CMK (cell line): ENCODE results near the gene CUL3.

ENCODE experiments used
- DNase-seq: peaks from one replicate; pipeline ENCODE4 v3.0.0-alpha.2; 2010; ENCODE audit warnings: low read depth

Gene CUL3

GRCh38 chr2:224580248-224580647 is 4.9 kb downstream of the CUL3 start:
- DNase-seq = no peak

DNA sequence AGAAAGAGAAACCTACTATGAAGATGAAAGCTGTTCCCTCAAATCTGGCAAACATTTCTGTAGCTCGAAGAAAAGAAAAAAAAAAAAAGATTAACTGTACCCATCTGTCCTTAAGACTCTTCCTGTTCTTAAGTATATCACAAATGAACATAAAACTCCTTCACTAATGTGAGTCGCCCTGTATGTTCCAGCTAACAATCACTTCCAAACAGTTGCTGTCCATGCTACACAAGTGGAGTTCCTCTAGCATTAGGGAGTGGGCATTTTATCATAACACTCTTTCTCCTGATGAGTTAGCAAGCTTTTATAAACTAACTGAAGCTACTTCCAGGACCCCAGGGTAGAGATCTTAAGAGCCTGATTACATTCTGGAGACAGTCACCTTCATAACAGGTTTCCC is 5.8 kb downstream of the CUL3 start:
- DNase-seq = no peak

- DNase-seq = no peak
Observed at GRCh38 chr2:224577541-224577940, 7.6 kb downstream of the CUL3 start.

GRCh38 chr2:224576088-224576715 is 9.0 kb downstream of the CUL3 start:
- no peak for DNase-seq

DNA sequence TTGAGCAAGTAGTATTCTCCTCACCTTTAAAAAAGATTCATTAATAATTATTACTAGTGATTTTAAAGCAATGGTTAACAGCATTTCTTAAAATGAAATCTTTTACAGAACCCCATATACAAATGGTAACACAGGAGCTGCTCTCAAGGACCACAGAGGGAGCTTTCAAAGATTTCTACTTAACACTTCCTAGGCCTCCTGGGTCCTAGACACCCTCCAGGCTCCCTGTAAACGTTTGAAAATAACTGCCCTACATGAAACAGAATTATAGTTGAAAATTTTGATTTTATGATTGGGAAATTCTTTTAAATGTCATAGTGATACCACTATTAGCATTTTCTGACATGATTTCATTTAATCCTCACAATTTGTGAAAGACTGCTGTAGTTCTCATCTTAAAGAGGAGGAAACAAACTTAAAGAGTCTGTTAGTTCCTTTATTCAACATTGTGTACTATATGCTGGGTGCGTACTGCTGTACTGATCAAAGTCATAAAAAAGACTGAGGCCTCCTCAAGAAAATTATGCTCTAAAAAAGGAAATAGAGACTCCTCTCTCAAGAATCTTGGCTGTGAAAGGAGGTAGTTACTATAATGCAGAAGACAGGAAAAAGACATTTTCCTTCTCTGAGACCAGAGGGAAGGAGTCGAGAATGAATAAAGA is 10.6 kb downstream of the CUL3 start:
- no peak for DNase-seq

DNA sequence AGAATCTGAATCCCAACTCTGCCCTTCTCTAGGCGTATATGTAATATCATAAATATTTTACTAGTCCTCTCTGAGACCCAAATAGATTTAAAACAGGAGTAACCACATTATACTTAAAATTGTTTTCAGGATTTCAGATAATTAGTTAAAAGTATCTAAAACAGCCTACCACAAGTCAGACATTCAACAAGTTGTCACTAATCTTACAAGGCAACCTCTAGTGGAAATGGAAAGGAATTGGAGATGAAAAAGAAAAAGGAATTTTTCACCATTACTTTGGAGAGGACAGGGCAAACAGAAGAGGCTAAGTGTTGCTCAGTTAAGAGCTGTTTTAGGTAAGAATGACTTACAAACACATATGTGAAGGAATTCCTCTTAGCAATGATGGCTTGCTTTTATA is 11.4 kb downstream of the CUL3 start:
- DNase-seq = no peak

- DNase-seq = no peak
Observed at GRCh38 chr2:224572338-224572737, 12.8 kb downstream of the CUL3 start.

DNA sequence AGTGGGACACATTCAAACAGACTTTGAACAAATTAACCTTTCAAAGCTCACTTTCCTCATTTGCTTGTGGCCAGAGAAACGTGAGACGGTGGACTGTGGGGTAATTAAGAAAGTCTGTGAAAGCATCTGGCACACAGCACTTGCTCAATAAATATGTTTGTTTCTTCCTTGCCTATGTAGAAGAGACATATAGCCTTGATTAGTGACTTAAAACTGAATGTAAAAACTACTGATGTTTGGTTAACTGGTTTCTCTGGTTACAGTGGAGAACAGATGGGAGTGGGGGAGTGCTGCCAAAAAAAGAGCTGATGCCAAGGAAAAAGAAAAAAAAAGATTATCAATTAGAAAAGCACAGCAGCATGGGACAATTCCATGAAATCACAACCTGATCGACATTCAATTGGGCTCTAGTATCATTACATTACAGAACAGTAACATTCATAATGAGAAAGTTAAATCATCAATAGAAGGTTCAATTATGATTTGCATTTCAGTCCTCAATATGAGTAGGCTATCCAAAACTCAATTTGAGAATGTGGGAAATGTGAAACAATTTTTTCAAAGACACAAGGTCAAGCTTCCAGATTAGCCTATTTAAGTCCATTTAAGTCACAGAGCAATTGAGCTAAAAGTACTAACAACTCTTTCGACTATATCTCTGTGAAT is 14.7 kb downstream of the CUL3 start:
- no peak for DNase-seq

DNA sequence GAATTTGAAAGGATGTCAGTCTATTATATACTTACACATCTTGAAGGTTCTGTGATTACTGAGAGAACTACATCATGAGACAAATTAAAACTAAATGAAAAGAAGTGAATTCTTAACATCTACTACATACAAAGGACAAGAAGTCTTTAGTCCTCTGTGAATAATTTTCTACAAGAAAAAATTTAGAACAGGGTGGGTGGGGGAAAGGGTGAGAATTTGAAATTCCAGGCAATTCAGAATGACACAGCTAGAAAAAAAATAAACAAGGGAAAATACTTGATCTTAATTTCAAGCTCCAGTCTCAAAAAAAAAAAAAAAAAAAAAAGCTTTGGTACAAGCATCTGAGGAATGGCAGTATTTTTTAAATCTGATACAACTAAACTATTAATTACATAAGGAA is 15.5 kb downstream of the CUL3 start:
- no peak for DNase-seq

DNA sequence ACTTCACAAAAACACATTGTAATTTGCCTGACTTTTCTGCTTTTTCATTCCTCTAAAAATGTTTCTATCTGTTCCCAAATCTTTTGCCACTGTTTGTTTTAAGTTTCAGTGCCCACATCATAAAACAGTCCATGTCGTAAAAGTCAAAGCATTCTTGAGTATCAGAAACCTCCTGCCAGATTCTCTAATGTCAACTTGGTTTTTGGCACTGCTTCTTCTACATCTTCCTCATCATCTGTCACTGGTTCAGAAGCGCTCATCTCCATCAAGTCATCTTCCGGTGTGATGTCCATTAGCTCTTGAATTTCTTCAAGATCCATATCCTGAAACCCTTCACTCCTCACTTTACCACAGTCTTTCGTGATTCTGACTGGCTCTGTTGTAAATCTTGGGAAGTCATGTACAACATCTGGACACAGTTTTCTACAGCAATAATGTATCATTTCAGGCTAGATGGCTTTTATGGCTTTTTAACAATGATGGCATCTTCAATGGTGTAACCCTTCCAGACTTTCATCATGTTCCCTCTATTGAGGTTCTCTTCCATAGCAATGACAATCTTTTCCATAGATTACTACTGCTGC is 19.6 kb downstream of the CUL3 start:
- DNase-seq = no peak

GRCh38 chr2:224563537-224563936 is 21.6 kb downstream of the CUL3 start:
- DNase-seq = no peak

DNA sequence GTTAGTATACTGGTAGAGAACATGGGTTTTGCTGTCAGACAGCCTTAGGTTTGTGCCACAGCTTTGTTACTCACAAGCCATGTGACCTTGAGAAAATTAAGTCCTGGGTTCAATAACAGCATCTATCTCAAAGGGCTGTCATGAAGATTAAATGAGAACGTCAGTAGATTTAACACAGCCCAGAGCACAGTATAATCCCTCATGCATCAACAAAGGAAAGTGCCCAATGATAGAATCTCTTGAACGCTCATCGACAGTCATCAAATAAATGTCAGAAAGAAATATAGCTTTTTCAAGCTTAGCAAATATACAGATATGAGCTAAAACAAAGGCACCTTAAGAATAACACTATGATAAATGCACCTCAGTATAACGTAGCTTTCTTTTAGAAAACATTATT is 22.3 kb downstream of the CUL3 start:
- no peak for DNase-seq

DNA sequence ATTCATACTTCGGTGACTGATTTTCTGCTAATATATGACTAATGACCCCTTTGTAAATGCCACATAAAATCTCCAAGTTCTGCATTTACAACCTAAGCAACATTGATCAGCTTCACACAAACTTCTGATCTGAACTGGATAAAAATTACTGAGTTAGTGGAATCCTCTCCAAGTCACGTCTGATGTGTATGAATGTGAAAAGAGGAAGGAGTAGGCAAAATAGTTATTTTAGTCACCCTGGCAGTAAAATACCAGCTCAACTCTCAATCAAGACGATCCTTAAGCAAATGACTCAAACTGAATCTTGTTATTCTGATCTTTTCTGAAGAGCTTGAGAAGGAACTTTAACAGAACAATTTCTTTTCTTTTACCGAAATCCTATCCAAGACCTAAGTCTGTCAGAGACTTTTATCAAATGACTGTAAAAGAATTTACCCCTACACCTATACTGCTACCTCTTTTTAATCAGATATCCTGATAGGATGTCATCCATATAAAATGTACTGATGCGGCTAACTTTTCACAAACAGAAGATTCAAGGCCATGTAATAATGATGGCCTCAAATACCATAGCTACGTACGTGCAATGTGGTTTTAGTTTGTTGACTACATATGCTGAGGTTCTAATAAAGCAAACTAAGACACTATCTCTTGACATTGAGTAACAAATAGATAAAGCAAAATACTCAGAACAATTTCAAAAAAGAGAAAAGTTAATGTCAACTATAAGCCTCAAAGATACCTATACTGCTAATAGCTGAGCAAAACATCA is 23.7 kb downstream of the CUL3 start:
- DNase-seq = no peak

- DNase-seq = no peak
Observed at GRCh38 chr2:224560549-224560948, 24.6 kb downstream of the CUL3 start.

DNA sequence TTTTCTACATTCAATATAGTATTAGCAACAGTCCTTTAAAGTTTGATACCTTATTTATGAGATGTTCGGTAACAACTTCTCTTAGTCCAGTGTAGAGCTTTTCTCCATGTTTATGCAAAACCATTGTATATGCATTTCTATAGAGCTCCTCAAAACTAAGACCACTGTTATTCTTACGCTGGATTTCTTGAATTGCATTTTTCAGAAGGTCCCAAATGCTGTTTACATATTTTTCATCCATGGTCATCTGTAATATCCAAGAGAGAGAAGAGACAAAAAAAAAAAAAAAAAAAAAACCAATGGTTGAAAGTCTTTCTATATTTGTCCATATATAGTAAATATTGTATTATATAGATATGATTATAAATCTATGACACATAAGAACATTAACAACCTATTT is 27.6 kb downstream of the CUL3 start:
- DNase-seq = no peak

GRCh38 chr2:224556381-224556780 is 28.8 kb downstream of the CUL3 start:
- no peak for DNase-seq

DNA sequence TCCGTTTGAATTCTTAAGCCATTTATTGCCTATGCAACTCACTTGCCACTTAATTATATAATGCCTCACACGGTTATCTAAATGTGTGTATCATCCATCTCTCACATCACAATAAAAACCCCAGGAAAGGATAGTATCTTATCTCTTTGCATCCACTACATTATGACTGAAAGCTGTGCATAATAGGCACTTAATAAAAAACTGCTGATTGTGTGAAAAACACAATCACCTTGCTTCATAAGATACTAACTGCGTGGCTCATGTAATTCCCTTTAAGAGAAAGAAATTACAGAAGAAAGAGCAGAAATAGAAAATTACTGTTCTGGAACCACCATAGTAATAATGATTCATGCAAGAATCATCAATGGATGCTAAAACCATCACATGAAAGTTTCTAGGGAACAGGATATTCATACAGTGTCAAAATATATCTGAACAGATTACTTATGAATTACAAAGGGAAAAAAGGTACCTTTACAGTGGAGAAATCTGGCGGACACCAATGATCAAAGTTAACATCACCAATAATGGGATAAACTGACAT is 29.3 kb downstream of the CUL3 start:
- no peak for DNase-seq

DNA sequence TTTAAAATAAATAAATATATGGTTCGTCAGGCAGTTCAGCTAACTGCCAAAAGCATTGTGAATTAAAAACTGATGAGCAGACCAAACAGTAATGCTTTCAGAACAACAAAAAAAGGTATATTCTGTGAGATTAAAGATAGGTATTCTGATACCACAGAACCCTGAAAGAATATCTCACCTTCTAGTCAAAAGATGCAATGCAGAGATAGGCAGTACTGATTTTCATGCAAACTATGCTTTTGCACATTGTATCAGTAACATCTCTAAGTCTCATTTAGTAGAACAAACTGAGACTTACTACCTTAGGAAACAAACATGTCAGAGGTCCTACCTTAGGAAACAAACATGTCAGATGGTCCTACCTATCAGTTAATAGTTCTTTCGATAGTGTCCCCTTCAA is 32.4 kb downstream of the CUL3 start:
- no peak for DNase-seq

DNA sequence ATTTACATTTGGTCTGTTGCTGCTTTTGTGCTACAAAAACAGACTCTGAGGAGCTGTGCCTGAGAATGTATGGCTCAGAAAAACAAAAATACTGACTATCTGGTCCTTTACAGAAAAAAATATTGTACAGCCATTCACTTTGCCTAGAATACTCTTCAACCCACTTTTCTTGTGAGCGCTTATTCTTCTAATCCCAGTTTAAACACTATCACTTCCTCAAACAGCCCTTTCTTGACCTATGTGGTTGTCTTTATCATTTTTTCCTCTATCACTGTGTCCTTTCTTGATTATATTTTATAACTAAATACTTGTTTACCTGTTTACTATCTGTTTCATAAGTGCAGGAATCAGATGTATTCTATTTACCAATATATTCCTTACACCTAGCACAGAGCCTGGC is 33.5 kb downstream of the CUL3 start:
- no peak for DNase-seq

GRCh38 chr2:224546926-224547325 is 38.2 kb downstream of the CUL3 start:
- DNase-seq = no peak

GRCh38 chr2:224545884-224546644 is 39.1 kb downstream of the CUL3 start:
- no peak for DNase-seq
